HG03558 (cell line): ENCODE data around the gene AOPEP.

Experiments used
- ATAC-seq: cut with Tn5 transposase; IDR thresholded peaks from one replicate; pipeline ENCODE4 v1.9.1; 2021; ENCODE audit warnings: moderate number of reproducible peaks; ENCODE audit not compliant: unreplicated experiment; ENCODE audit errors: extremely low read depth

The AOPEP gene

DNA sequence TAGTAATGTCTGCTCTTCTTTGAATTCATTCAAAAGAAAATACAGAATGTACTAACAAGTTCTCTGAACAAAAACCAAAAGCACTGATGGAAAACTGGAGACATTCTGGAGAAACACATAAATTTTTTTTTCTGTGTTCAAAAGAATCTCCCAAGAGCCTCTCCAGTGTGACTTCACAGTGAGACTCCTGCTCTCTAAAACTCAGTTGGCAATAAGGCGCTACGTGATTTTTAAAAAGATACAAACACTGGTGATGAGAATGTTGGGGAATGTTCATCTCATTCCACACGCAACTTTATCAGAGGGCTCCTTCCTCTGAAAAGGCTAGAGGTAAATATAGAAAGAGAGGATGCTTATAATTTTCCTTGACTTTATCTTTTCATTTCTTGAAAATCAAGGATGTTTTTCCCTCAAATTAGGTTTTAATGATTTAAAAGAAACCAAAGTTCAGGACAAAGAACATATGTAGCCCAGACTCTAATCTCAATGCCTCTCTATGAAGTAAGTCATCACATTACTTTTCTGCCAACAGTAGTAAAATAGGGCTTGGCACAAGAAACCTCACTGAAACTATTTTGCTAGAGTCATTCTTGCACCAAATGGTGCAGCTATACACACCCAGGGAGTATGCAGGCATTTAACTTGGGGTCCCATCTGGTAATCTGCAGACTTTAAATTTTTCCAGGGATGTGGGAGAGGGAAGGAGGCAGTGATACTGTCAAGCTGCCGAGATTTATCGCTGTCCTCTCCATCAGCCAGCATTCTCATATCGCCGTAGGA is 12.9 kb upstream of the AOPEP start:
- ATAC-seq: no peak

DNA sequence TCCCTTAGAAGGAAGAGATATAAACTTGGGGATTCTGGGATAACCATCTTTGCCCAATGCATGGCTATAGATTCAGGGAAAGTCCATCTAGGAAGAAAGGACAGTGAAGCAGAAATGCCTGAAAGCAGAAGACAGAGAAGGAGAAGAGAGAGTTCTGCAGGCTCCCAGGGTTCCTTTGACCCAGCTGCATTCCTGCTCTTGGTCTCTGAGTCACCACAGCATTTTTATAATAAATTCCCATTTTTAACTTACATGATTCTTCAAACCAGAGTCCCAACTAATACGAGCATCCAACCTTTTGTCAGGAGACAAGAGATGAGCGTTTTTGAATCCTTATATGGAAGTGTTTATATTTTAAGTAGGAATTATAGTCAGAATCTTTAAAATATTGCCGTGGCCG is 12.0 kb upstream of the AOPEP start:
- no peak for ATAC-seq

DNA sequence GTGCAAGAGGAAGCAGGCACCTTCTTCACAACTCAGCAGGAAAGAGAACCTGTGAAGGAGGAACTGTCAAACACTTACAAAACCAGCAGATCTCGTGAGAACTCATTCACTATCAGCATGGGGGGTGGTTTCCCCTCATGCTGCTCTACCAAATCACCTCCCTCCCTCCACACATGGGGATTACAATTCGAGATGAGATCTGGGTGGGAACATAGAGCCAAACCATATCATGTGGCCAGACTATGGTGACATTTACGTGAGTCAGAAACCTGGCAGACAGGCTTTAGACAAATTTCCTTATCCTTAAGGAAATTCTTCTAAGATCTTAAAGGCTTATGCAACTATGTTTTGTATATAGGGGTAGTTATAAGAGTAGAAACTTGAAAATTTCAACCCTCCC is 8.7 kb upstream of the AOPEP start:
- no peak for ATAC-seq

DNA sequence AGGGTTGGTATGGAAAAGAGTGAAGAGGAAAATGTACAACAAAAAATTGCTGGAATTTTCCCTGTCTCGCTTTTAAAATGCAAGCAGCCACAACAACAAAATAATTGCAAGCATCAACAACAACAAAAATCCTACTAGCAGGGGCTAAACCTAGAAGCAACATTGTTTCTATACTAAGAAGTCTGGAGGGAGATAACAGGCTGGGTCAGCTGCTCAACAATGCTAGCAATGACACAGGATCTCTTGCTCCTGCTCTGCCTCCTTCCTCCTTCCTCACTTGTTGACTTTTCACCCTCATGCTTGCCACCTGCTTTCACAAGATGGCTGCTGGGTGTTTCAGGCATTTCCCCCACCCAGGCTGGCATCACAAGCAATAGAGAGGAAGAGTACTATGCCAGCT is 7.6 kb upstream of the AOPEP start:
- ATAC-seq: no peak

DNA sequence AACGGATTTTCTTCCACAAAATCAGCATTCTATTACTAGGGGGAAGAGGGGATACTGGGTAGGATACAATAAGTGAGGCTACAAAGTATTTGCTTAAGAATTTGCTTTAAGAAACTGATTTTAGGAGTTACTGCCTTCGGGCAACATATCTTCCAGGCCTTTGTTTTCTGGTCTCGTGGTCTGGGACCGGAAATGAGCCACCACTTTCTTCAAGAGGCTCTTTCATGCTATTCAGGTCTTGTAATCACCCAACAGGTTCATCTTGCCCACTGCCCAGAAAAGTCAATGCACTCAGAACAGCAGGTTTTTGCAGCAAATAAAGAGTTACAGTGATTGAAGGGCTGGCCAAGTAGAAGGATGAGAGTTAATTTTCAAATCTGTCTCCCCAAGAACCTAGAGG is 6.6 kb upstream of the AOPEP start:
- no peak for ATAC-seq

DNA sequence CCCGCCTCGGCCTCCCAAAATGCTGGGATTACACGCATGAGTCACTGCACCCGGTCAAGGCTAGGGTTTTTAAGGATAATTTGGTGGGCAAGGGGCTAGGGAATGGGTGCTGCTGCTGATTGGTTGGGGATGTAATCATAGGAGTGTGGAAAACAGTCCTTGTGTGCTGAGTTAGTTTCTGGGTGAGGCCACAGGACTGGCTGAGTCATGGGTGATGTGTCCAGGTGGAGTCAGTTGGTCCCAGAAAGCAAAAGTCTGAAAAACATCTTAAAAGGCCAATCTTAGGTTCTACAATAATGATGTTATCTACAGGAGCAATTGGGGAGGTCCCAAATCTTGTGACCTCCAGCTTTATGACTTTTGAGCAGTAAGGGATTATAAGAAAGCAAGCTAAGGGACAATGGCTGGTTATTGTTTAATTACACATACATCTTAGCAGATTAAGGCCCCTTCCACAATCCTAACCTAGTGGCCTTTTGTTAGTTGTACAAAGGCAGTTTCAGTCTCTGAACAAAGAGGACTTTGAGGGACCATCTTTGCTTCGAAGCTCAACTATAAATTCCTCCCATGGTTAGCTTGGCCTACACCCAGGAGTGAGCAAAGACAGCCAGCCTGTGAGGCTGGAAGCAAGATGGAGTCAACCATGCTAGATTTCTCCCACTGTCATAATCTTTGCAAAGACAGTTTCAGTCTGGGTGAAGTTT is 5.5 kb upstream of the AOPEP start:
- no peak for ATAC-seq

DNA sequence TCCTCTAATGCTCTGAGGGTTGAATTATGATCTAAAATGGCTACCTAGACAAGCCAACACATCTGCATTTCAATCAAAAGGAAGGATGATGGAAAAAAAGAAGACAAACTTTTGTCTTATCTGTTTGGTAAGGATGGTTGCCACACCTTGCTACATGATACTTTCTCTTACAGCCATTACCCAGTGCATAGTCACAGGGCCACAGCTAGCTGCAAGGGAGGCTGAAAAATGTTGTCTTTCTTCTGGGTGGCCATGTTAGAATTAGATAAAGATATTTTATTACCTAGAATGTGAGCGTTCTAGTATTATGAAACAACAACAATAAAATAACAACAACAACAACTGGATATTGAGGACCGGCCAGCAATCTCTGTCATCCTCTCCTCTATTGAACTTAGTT is 4.7 kb upstream of the AOPEP start:
- no peak for ATAC-seq

DNA sequence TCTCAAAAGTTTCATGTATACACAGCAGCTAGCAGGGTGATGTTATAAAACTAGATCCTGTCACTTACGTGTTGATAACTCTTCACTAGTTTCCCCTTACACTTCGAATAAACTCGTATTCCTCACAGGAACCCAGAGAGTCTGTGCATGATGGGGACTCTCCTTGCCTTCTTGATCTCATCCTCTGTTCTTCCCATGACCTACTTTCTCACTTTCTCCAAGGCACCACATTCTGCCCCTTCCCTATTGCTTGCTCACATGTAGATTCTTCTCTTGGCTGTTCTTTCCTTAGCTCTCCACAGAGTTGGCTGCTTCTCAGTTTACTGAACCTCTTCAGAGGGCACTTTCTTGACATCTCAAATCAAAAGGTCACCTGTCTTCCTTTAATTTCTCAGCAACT is 1.2 kb upstream of the AOPEP start:
- no peak for ATAC-seq

DNA sequence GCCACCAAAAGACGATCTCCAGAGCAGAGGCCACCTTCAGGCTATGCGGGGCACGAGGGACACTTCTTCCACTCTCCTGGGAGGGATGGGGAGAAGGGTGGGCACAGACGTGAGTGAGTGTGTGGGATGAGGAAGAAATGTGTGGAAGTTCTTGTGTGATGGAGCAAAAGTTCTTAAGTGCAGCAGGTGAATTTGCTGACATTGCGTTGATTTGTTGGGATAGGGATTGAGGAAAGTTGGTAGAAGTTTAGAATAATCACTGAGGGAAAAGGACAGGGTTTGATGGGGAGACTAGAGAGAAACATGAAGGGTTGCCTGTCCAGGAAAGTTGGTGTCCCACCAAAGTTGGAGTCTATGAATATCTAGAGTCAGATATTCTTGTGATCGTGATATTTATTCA is 2.2 kb downstream of the AOPEP start:
- no peak for ATAC-seq

DNA sequence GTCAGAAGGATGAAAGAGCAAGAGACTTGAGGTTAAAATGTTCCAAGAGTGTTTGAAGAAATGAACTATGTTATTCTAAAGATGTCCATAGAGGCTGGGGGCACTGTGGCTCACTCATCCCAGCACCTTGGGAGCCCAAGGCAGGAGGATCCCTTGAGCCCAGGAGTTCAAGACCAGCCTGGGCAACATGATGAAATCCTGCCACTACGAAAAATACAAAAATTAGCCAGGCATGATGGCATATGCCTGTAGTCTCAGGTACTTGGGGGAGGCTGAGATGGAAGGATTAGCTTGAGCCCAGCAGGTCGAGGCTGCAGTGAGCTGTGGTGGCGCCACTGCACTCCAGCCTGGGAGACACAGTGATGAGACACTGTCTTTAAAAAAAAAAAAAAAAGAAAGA is 2.7 kb downstream of the AOPEP start:
- ATAC-seq: no peak

DNA sequence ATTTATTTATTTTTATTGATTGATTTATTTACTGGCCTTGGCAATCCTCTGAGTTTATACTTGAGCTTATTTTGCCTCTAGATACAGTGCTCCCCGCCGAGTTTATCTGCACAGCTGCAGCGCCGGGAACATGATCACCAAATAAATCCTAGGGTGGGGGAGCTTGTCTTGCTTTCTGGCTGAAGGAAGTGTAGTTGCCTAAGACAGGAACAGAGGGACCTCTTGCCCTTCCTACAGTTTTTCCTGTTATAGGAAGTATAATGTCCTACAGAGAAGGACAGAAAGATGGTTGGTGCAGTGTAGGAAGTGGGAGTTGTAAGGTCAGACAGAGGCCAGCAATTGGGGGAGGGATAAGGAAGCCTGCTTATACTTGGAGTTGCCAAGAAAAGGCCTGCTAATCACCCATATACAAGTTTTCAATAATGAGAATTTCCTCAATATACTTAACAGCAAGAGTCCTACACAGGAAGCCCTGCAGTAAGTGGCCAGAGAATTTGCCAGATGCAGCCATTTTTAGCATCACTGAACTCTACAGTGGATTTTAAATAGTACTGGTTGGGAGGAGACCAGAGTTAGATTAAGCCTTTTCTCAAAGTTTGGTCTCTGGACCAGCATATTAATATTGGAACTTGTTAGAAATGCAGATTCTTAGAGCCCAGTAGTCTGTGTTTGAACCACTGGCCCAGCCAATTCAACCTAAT is 7.7 kb downstream of the AOPEP start:
- ATAC-seq: no peak

DNA sequence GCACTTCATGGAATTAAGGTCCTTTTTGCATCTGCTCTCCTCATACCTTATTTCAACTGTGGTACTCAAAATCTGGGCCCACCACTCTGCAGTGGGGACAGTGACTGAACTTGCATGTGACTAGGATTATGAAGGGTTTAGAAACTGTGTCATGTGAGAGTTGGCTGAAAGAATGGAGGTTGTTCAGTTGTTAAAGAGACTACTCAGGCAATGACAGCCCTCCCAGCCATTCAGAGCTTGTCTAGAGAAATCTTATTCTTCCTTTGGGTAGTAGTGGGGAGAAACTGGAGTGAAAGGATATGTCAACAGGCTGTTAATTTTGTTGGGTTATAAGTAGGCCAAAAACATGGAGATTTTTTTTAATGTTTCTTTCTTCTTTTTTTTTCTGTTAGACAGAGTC is 10.3 kb downstream of the AOPEP start:
- no peak for ATAC-seq

DNA sequence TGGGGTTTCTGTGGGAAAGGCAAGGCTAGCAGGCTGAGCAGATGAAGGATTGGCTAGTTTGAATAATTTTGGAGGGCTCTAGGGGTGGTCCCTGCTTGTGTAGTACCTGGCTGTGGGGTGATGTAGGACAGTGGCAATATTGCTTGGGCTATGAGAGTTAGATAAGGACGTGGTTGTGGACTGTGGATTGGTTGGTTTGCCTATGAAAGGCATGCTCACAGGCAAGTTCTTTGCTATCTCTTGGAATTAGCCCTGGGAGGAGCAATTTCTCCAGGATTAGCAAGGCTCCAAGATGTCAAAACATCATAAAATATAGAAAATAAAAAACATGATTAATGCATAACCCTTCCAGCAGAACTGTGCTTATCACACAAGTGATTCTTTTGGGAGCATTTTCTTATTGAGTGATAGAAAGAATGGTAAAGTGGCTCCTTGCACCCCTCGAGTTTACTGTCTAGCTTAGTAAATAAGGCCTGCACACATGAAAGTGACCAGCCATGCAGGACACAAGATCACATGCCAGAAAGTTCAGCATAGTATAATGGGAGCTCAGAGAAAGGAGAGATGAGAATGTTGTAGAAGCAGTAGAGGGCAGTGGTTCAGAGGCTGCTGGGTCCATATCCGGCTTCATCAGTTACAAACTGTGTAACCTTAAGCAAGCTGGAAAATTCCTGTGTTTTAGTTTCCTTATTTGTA is 13.8 kb downstream of the AOPEP start:
- no peak for ATAC-seq

DNA sequence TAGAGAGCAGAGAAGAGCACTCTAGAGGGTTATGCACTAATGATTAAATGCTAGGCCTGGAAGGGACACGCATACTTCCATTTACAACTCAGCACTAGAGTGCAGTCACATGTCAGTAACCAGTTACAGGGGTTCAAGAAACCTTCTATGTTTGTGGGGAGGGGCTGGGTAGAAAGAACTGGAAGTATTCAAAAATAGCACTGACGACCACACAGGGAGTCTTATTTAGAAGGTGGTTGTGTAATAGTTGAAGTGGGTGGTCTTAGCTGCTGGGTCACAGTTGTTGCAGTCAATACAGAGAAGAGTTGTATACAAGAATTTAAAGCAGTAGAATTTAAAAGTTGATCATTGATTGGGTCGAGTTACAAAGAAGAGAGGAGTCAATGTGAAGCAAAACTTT is 15.4 kb downstream of the AOPEP start:
- ATAC-seq: no peak

DNA sequence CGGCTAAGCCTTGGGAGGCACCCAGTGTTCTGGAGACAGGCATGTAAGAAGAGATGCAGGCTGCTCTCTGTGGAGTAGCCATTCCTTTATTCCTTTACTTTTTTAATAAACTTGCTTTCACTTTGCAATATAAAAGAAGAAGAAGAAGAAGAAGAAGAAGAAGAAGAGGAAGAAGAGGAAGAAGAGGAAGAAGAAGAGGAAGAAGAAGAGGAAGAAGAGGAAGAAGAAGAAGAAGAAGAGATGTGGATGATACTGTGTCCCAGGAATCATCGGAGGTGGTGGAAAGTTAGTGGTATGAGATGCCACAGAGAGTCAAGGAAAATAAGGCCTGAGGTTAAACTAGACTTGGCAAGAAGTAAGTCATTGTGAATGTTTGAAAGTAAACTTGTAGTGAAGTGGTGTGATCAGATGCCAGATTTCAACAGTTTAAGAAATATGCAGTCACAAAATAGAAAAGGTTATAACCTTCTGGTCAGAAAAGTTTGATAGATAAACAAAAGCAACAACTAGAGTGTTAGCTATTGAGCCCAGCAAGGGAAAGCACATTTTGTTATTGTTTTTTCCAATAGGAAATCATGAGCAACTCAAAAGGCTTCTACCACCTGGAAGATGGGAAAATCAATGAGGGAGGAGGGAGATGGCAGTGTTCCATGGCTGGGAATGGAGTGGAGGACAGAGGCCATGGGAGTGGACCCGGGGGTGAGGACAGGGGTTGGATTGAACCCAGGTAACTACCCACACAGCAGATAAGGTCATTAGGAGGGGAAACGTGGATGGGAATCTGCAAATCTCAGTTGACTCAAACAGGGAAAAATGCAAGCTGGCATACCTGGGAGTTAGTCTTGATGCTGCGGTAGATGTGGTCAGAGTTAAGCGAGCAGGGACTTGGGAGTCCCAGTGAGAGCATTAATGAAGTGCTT is 16.8 kb downstream of the AOPEP start:
- ATAC-seq: no peak

DNA sequence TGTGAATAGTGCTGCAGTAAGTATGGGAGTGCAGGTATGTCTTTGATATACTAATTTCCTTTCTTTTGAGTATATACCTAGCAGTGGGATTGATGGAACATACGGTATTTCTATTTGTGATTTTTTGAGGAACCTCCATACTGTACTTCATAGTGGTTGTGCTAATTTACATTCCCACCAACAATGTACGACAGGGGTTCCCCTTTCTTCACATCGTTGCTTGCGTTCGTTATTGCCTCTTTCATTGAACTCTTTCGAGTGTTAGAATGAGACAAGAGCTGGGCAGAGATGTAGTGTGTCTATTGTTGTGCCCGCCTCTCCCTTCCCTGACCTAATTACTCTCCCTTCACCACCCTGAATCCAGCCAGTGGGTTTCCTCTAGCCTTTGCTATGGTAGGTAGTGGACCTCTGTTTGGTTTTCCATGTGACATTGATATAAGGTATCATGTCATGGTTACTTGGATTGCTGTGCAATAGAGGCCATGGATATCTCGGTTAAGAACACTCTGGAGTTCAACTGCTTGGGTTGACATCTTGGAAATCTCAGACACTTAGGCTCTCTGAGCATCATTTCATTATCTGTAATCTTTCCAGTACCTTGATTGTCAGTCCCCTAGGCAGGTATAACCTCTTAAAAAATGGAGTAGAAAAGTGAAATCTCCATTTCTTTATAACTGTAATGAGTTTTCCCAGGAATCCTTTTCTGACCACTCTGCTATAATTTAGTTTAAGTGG is 19.5 kb downstream of the AOPEP start:
- ATAC-seq: no peak

DNA sequence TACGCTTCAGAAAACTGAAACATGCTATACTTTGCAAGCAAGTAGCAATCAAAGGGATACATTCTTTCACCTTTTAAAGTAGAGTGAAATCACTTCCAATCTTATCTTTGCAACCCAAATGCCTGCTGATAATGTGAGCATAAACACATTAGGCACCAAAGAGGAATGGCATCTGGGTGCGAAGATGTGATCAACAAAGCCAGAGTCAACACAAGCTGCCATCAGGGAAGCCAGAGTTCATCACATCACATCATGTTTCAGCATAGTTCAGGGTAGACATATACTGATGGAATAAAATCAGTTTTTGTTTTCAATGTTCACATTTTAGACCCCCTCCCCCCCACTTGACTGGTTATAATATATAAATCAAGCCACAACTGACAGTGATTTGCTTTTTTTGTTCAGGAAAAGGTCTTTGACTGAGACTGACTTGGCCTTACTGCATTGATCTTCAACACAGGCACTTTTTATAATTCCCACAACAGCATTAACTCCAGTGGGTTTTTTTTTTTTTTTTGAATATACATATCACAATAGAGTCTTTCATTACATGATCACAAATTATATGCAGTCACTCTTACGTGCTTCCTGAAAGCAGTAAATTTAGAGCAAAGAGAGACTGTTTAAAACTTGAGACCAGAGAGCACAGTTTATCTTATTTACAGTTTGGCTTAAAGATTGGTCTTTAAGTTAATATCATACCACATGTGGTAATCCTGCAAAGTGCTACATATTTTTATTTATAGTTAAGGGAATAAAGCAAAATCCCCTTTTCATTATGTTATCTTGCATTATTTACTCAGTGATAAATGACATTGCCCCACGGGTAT is 20.3 kb downstream of the AOPEP start:
- no peak for ATAC-seq

DNA sequence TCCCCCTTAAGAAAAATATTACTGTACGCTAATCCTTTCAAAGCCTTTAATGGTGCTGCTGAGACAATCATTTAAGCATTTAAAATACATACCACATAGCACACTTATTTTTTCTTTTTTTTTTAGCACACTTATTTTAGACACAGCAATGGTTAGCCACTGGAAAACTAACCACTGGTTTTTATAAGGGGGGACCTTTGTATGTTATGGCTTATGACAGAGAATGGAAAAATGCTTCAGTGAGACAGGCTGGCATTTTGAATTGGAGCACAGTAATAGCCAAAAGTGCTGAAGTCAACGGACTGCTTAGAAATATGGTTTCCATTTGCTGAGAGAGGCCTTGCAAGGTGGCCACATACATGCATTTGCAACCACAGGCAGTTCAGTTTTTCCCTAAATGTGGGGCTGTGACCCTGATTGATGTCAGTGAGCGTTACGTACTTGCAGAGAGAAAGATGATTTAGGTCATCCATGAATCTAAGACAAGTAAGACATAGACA is 28.5 kb downstream of the AOPEP start:
- no peak for ATAC-seq
